GM19395 (cell line): ENCODE results near the gene TNS1.

Source experiments
- ATAC-seq: cut with Tn5 transposase; IDR thresholded peaks from one replicate; pipeline ENCODE4 v1.9.1; 2021; ENCODE audit warnings: mild to moderate bottlenecking, moderate library complexity; ENCODE audit not compliant: unreplicated experiment

The TNS1 gene

GRCh38 chr2:217880287-217880889 lies 122.4 kb downstream of the TNS1 start:
- ATAC-seq = no peak

DNA sequence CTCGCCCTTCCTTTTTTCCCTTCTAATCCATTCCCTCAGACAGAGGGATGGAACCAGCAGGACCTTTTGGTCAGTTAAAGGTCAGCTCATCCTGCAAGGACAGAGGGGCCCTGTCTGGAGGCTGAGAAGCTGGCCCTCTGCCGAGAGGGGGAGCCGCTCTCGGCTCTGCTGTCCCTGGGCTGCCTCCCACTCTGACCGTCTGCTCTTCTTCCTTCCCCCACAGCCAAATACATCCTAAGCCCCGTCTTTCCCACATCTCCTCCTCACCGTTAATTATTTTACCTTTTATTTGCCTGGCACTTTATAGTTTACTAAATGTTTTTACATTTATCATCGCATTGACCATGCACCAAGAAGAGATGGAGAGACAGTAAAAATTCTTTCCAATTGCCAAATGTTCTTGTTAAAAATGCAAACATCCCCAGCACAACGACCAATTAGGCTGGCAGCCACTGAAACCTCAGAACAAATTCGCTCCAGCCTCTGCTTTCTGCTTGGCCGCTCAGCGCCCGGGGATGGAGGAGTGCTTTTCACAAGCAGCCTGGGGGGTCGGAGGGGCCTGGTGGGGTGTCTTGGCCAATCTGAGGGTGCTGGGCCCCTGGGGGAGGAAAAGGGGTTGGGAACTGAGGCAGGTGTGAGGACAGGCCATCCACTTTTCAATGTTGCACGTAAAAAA lies 123.7 kb downstream of the TNS1 start:
- ATAC-seq = no peak

- no peak for ATAC-seq
Measured at GRCh38 chr2:217877866-217878265, 124.9 kb downstream of the TNS1 start.

- ATAC-seq = no peak
Measured at GRCh38 chr2:217876253-217876570, 126.6 kb downstream of the TNS1 start.

DNA sequence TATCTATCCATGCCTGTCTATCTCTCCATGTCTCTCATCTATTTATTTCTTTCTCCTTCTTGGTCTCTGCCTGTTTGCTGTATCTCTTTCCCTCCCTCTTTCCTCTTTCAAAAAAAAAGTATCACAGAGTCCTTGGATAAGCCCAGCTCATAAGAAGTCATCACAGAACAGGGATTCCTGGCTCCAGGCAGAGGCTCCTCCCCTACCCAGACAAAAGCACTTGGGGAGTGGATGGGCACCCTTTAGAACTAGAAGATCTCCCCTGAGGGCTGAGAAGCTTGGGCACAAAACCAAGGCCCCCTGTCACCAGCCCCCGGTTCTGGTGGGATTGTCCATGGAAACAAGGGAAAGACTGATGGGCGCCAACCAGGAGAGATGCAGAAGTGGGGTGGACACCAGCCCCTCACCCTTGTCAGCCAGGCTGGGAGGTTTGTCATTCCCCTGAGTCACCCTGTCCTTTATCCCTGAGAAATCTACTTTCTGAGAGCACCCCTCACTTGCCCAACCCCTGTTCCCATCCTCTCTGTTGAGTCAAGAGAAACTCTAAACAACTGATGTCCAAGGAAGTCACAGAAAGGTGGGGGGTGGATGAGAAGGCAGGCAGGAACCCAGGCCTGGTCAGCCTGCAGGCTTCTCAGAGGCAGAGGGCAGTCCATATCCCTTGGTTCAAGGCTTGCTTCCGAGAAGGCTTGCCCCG lies 127.1 kb downstream of the TNS1 start:
- ATAC-seq = no peak

DNA sequence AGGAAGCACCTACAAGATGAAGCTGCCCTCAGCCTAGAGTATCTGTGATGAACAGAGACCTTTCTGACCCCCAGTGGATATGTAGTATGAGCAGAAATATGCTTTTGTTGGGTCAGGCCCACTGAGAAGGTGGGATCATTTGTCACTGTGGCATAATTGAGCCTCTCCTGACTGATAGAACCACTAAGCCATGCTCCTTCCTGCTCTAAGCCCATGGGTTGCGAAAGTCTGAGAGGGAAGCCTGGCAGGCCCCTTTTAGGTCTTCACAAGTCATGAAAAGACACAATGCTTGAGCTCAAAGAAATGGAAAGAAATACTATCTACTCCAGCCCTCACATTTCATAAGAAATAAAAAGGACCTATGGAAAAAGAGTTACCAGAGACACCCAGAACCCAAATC lies 127.7 kb downstream of the TNS1 start:
- no peak for ATAC-seq

DNA sequence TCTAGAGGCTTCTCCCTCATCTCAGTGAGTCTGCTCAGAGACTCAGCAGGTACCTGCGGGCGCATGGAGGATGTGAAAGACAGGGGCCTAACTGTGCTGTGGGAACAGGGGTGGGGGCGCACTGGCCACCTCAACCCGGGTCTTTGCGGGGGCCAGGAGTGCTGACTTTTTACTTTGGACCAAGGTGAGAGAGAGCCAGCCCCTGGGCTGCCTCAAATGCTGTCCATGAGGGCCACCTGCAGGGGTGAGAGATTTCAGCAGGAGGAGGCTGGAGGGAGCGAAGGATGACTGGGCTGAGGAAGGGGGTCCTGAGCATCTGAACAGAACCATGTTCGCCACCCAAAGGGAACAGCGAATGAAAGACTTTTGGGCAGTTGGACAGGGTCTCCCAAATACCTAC lies 129.4 kb downstream of the TNS1 start:
- no peak for ATAC-seq

GRCh38 chr2:217872319-217872718 lies 130.5 kb downstream of the TNS1 start:
- ATAC-seq = no peak

- ATAC-seq = no peak
Measured at GRCh38 chr2:217870528-217871011, 132.2 kb downstream of the TNS1 start.

DNA sequence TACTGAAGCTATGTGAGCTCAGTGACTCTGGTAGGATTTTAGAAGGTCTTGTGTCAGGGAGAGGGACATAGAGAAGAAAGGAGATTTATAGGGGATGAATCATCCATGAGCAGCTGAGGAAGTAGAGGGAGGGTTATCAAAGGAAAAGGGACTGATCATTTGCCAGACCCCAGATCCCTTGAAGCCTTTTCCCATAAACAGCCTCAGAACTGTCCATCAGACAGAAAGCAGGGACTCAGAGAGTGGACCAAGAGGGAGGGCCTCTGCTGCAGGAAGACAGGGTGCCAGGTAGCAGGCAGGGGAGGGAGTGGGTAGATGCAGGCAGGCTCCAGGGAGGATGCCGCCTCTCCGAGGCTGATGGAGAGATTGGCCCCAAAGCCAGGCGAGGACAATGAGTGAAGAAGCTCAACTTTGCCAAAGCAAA lies 133.9 kb downstream of the TNS1 start:
- no peak for ATAC-seq

DNA sequence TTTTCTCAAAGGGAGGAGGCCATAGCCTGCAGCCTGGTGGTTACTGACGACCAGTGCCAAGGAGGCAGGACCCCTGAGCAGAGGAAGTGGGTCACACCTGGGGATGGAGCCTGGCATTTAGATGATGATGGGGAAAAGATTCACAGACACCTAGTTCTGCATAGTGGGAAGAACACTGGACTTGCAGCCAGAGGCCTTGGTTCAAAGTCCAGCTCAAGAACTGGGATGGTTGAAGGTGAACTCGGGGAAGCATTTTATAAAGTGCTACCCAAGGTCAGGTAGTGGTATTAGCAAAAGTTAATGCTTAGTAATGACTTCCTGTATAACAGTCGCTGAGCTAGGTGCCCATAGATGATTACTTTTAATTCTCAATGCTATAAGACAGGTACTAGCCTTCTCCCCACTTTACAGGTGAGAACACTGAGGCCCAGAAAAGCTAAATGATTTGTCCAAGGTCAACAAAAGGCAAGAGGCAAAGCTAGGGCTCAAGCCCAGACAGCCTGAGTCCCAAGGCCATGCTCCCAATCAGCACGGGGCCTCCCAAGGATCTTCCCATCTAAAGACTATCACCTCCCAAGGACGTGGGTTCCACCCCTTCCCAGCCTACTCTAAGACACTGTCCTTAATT lies 134.4 kb downstream of the TNS1 start:
- ATAC-seq = no peak

- no peak for ATAC-seq
Measured at GRCh38 chr2:217866457-217866856, 136.3 kb downstream of the TNS1 start.

GRCh38 chr2:217864963-217865772 lies 137.6 kb downstream of the TNS1 start:
- peak; percentile 70 for ATAC-seq

GRCh38 chr2:217863883-217864282 lies 138.9 kb downstream of the TNS1 start:
- no peak for ATAC-seq

DNA sequence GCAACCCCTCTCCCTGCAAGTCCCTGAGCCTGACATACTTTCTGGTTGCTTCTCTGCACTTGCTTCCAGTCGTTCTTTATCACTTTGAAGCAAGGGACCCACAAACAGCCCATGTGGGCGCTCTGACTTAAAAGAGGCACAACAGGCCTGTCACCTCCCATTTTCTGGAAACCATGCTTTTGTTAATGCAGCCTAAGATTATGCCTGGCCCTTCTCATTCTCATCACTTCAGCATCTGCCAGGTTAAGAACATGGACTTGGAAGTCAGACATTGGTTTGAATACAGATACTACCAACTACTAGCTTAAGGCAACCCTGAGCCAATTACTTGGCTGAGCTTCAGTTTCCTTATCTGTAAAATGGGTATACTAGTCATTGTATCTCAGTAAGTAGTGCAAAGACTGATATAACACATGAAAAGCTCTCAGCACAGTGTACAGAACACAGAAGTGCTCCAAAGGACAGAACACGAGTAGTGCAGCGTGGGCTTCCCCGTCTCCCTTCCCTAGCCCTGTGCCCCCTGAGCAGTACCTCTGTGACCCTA lies 141.4 kb downstream of the TNS1 start:
- no peak for ATAC-seq

GRCh38 chr2:217859926-217860325 lies 142.9 kb downstream of the TNS1 start:
- no peak for ATAC-seq

- ATAC-seq = no peak
Measured at GRCh38 chr2:217858519-217859491, 144.0 kb downstream of the TNS1 start.

DNA sequence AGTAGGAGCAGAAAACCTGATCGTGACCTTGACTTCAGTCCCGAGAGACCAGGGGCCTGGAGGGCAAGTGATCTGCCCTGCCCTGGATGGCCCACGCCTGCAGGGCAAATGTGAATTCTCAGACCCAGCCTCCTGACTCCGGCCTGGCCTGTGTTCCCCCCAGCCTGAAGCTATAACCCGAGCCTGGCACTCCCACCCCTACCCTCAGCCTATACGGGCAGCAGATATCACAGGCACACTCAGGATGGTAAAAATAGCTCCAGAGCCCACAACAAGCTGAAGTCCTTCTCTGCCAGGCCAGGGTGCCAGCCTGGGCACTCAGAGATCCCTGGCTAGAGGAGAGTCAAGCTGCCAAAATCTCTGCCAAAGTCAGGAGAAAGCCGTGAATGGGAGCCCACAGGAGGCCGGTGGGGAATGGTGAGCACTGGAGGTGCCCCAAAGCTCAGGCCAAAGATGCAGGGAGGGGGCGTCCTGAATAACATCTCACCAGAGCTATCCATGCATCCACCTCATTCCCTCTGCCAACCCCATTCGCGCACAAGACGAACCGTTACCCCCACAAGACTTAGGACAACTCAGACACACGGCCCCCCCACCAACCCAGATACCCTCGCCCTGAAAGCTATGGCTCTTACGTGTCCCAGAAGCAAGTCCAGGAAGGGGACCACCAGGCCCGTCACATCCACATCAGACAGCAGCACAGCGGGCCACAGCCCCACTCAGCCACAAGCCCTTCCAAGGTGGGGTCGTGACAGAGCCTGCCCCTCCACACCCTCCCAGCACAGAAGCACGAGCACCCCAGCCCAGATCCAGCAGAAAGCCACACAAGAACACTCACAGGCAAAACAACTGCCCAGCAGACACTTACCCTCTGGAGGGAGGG lies 144.9 kb downstream of the TNS1 start:
- no peak for ATAC-seq

DNA sequence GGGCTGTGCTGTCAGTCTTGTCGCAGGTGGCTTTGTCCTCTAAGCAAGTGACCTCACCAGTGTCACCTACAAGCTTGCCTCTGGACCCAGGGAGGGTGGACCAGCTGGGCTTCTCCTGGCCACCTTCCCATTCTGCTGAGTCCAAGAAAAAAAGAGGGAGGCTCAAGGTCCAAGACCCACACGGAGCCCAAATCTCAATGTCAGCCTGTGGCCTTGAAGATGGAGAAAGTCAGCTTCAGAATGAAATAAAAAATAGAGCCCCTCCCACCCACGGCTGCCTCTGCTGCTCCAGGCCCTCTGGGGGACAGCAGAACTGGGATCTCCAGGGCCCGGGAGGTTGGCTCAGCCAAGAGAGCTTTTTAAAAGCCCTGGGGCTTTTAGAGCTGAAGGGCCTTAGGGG lies 145.9 kb downstream of the TNS1 start:
- no peak for ATAC-seq
